A549 (cell line): ENCODE results near the gene TCF3. TPM values are rescaled to one million over a fixed set of nuclear protein-coding genes. Genes with fewer than 3 reads are reported as not detected.

Experiments used
- ATAC-seq, 2 experiments: fragments of 200-7000 bp in 1 of 2; fragments of >200 bp in 1 of 2; cut with Nextera tagmentation in 1 of 2; cut with Tn5 transposase in 1 of 2; 3 replicates each; pipeline versions ENCODE4 v1.8.0 to v1.9.1; 2018 to 2020; ENCODE audit warnings: mild to moderate bottlenecking in 1 of 2, moderate library complexity in 1 of 2
- CTCF ChIA-PET: fragments of 300-600 bp; sonication (Branson Sonifier 250); formaldehyde crosslinking; extraction: SDS; loops from one replicate; lab custom pipeline; 2021; ENCODE audit warnings: antibody characterized with exemption, inconsistent platforms; lab: Yijun Ruan, JAX
- POLR2A ChIA-PET: fragments of 350-600 bp; formaldehyde crosslinking; extraction: SDS; loops from one replicate; lab custom pipeline; 2021; ENCODE audit warnings: antibody characterized with exemption, inconsistent platforms; lab: Yijun Ruan, JAX
- DNase-seq, 2 experiments: peaks; one replicate each; pipeline versions ENCODE4 v3.0.0 to v3.0.0-alpha.2; 2011 to 2016; ENCODE audit warnings: low read depth in 1 of 2, low spot score in 1 of 2
- FAIRE-seq: peaks from 2 replicates; lab custom pipeline; 2011; peaks lifted over from hg19 to GRCh38; lab: Jason Lieb, UNC
- H3K27ac ChIP-seq, 2 experiments: fragments of >200 bp; sonication (Bioruptor Twin); formaldehyde crosslinking; 3 replicates each; pipeline ENCODE4 v1.5.1; 2016 to 2017
- H3K4me1 ChIP-seq: fragments of >200 bp; sonication (Bioruptor Twin); formaldehyde crosslinking; 3 replicates; pipeline ENCODE4 v1.6.1; 2016
- H3K4me2 ChIP-seq: fragments of >200 bp; sonication (Bioruptor Twin); formaldehyde crosslinking; 3 replicates; pipeline ENCODE4 v1.6.1; 2016
- H3K4me3 ChIP-seq: fragments of >200 bp; sonication (Bioruptor Twin); formaldehyde crosslinking; 3 replicates; pipeline ENCODE4 v1.5.1; 2016
- H3K9me3 ChIP-seq: fragments of >200 bp; sonication (Bioruptor Twin); formaldehyde crosslinking; 3 replicates; pipeline ENCODE4 v1.6.1; 2016
- CHD2 ChIP-seq: fragments of 150-350 bp; IDR thresholded peaks from 2 replicates; pipeline ENCODE4 v1.6.1; 2014; ENCODE audit warnings: low read length; ENCODE audit not compliant: partially characterized antibody
- E2F6 ChIP-seq: IDR thresholded peaks from 2 replicates; pipeline ENCODE4 v1.6.1; 2012; ENCODE audit warnings: low read depth, borderline replicate concordance
- EHF ChIP-seq: fragments of 250-450 bp; sonication (Bioruptor Pico); IDR thresholded peaks from 2 replicates; pipeline ENCODE4 v1.5.0; 2020; ENCODE audit warnings: mild to moderate bottlenecking
- EP300 ChIP-seq, 2 experiments: fragments of >200 bp; sonication (Bioruptor Twin); formaldehyde crosslinking; IDR thresholded peaks; 2 replicates in 1 of 2; 3 replicates in 1 of 2; pipeline ENCODE4 v1.6.1; 2016 to 2017
- ESRRA ChIP-seq: fragments of 150-350 bp; IDR thresholded peaks from 2 replicates; pipeline ENCODE4 v1.6.1; 2014; ENCODE audit warnings: mild to moderate bottlenecking, low read length, borderline replicate concordance
- FOSB ChIP-seq: fragments of 250-450 bp; sonication (Bioruptor Pico); IDR thresholded peaks from 2 replicates; pipeline ENCODE4 v1.5.0; 2020; ENCODE audit warnings: mild to moderate bottlenecking, moderate library complexity
- FOSL2 ChIP-seq, 2 experiments: fragments of 450-650 bp in 1 of 2; fragments of >200 bp in 1 of 2; sonication (Bioruptor Twin) in 1 of 2; formaldehyde crosslinking; IDR thresholded peaks; 2 replicates each; pipeline versions ENCODE4 v1.5.0 to v1.6.1; 2016 to 2020; ENCODE audit warnings: mild to moderate bottlenecking in 1 of 2, moderate library complexity in 1 of 2
- FOXS1 ChIP-seq: fragments of 250-450 bp; sonication (Bioruptor Pico); IDR thresholded peaks from 2 replicates; pipeline ENCODE4 v1.5.0; 2020; ENCODE audit warnings: mild to moderate bottlenecking, moderate library complexity
- GATA3 ChIP-seq: IDR thresholded peaks from 2 replicates; pipeline ENCODE4 v1.6.1; 2012; ENCODE audit warnings: borderline replicate concordance
- HDAC2 ChIP-seq: fragments of 200-600 bp; sonication (generic); IDR thresholded peaks from 2 replicates; pipeline ENCODE4 v1.6.1; 2016
- HES2 ChIP-seq: fragments of >200 bp; sonication (Bioruptor Twin); formaldehyde crosslinking; IDR thresholded peaks from 2 replicates; pipeline ENCODE4 v1.6.1; 2016
- HOXB13 ChIP-seq: fragments of 250-450 bp; sonication (Bioruptor Pico); IDR thresholded peaks from 2 replicates; pipeline ENCODE4 v1.5.0; 2020; ENCODE audit warnings: low read depth, mild to moderate bottlenecking, moderate library complexity
- HOXB5 ChIP-seq: fragments of 250-450 bp; sonication (Bioruptor Pico); IDR thresholded peaks from 2 replicates; pipeline ENCODE4 v1.5.0; 2020; ENCODE audit warnings: mild to moderate bottlenecking, moderate library complexity
- JUNB ChIP-seq: fragments of >200 bp; sonication (Bioruptor Twin); formaldehyde crosslinking; IDR thresholded peaks from 2 replicates; pipeline ENCODE4 v1.6.1; 2016
- MAFK ChIP-seq: fragments of 450-650 bp; IDR thresholded peaks from 2 replicates; pipeline ENCODE4 v1.6.1; 2014; ENCODE audit not compliant: partially characterized antibody
- MAX ChIP-seq: IDR thresholded peaks from 2 replicates; pipeline ENCODE4 v1.6.1; 2012
- MYC ChIP-seq: IDR thresholded peaks from 2 replicates; pipeline ENCODE4 v1.6.1; 2012; ENCODE audit warnings: mild to moderate bottlenecking, inconsistent platforms, low read length, improper control_type of control experiment, borderline replicate concordance
- PBX3 ChIP-seq: IDR thresholded peaks from 2 replicates; pipeline ENCODE4 v1.6.1; 2012
- PHF8 ChIP-seq: fragments of 200-600 bp; sonication (generic); IDR thresholded peaks from 2 replicates; pipeline ENCODE4 v1.6.1; 2016; ENCODE audit warnings: low read depth, mild to moderate bottlenecking, antibody characterized with exemption, moderate library complexity, borderline replicate concordance
- POLR2AphosphoS2 ChIP-seq: conservative IDR thresholded peaks from 2 replicates; pipeline ENCODE4 v1.6.1; 2012; ENCODE audit warnings: low read length, improper control_type of control experiment, inconsistent platforms
- RAD21 ChIP-seq, 2 experiments: fragments of >200 bp in 1 of 2; sonication (Bioruptor Twin) in 1 of 2; formaldehyde crosslinking in 1 of 2; IDR thresholded peaks in 1 of 2; conservative IDR thresholded peaks in 1 of 2; 2 replicates in 1 of 2; 3 replicates in 1 of 2; pipeline ENCODE4 v1.6.1; 2012 to 2018; ENCODE audit warnings: inconsistent platforms in 1 of 2
- RARB ChIP-seq: fragments of 250-450 bp; sonication (Bioruptor Pico); IDR thresholded peaks from 2 replicates; pipeline ENCODE4 v1.8.0; 2021; ENCODE audit warnings: mild to moderate bottlenecking, moderate library complexity
- SMC3 ChIP-seq: fragments of >200 bp; sonication (Bioruptor Twin); formaldehyde crosslinking; IDR thresholded peaks from 3 replicates; pipeline ENCODE4 v1.6.1; 2018; ENCODE audit warnings: inconsistent platforms
- TFCP2L1 ChIP-seq: fragments of 250-450 bp; sonication (Bioruptor Pico); IDR thresholded peaks from 2 replicates; pipeline ENCODE4 v1.5.0; 2021; ENCODE audit warnings: mild to moderate bottlenecking
- ZNF302 ChIP-seq: fragments of 250-450 bp; sonication (Bioruptor Pico); IDR thresholded peaks from 2 replicates; pipeline ENCODE4 v1.9.0; 2021; ENCODE audit warnings: inconsistent platforms, mild to moderate bottlenecking, moderate library complexity
- ZSCAN20 ChIP-seq: fragments of 250-450 bp; sonication (Bioruptor Pico); IDR thresholded peaks from 2 replicates; pipeline ENCODE4 v1.8.0; 2022; ENCODE audit warnings: mild to moderate bottlenecking, moderate library complexity
- WGBS: methylation state at CpG from one replicate; pipeline ENCODE4 v1.1.6; 2017; ENCODE audit errors: missing lambda C conversion rate; 5-methylcytosine and 5-hydroxymethylcytosine counted together
- polyA plus RNA-seq, 4 experiments: library from polyadenylated mRNA; depleted of rRNA in 3 of 4; stranded (reverse); fragments of >200 nt; fragmentation: RNase III in 1 of 4; extraction: RNeasy Plus Mini Kit Qiagen cat#74134 plus additional on column Dnase treatment in 1 of 4; gene quantifications; 2 replicates in 3 of 4; 3 replicates in 1 of 4; pipeline ENCODE4 v1.2.3, GENCODE V29; 2011 to 2017

Gene TCF3
- polyA plus RNA-seq, 2 of the 4 experiments (the other 2 are of a cell fraction) = 25.6 to 52.6 TPM

- 92% methylated on average over 3 of the region's 23 CpGs for WGBS
- no peak overlapping the region for H3K4me2 ChIP-seq
- H3K27ac ChIP-seq = no peak overlapping the region
- POLR2A ChIA-PET = no interaction called here
- H3K4me1 ChIP-seq = peaks cover 9% of the 10 kb centered on the region
- CTCF ChIA-PET = interaction anchor here (1.3 to 1.6 kb wide), 3 partner anchors 24 to 204 kb away, joined by 3 to 8 read pairs (median 4); no protein-coding TSS in a partner anchor
- TF ChIP-seq FOSB (CRISPR knock-in tag) = no peak
- no peak for TF ChIP-seq GATA3
- TF ChIP-seq SMC3 = no peak
- TF ChIP-seq FOSL2 (IDR thresholded peaks at IDR 0.05) = no peak
- TF ChIP-seq FOSL2 (CRISPR knock-in tag; IDR thresholded peaks at IDR 0.05) = no peak
- TF ChIP-seq POLR2AphosphoS2 = no peak
- no peak for TF ChIP-seq FOXS1
- TF ChIP-seq CHD2 = no peak
- TF ChIP-seq PBX3 = no peak
- no peak for TF ChIP-seq MAX
- no peak for TF ChIP-seq ZSCAN20 (CRISPR knock-in tag)
- TF ChIP-seq TFCP2L1 (CRISPR knock-in tag) = no peak
- no peak for TF ChIP-seq RARB
- no peak for TF ChIP-seq ZNF302 (CRISPR knock-in tag)
- no peak for TF ChIP-seq PHF8
- ATAC-seq (no peak), DNase-seq (no peak), FAIRE-seq (no peak)
- no peaks in the 10 kb centered on the region for H3K9me3 ChIP-seq
- H3K4me3 ChIP-seq = no peak overlapping the region
Observed at GRCh38 chr19:1648920-1649541, 3.4 kb downstream of the TCF3 start.

- Histone ChIP-seq H3K27ac (no peak overlapping the region), H3K4me2 (no peak overlapping the region), H3K4me3 (no peak overlapping the region), H3K9me3 (no peaks in the 10 kb centered on the region)
- FAIRE-seq (no peak), DNase-seq (no peak), ATAC-seq (no peak)
- ChIA-PET POLR2A (no interaction called here), CTCF (no interaction called here)
- WGBS = 75% methylated on average over 10 of the region's 10 CpGs
- TF ChIP-seq JUNB (no peak), POLR2AphosphoS2 (no peak), HES2 (no peak), FOSL2 (IDR thresholded peaks at IDR 0.05) (no peak), FOSL2 (CRISPR knock-in tag; IDR thresholded peaks at IDR 0.05) (no peak), ESRRA (no peak)
- TF ChIP-seq, all 56 proteins: peak for 0
- peaks cover 9% of the 10 kb centered on the region for H3K4me1 ChIP-seq
Observed at GRCh38 chr19:1648459-1648849, 4.0 kb downstream of the TCF3 start.

- H3K9me3 ChIP-seq = no peaks in the 10 kb centered on the region
- POLR2A ChIA-PET = no interaction called here
- FAIRE-seq (no peak), ATAC-seq (no peak), DNase-seq (no peak)
- WGBS = 92% methylated on average over 22 of the region's 41 CpGs
- peaks cover 9% of the 10 kb centered on the region for H3K4me1 ChIP-seq
- no peak overlapping the region for H3K4me2 ChIP-seq
- H3K27ac ChIP-seq = no peak overlapping the region
- CTCF ChIA-PET = no interaction called here
- TF ChIP-seq EHF (CRISPR knock-in tag) = no peak
- TF ChIP-seq RAD21 (conservative IDR thresholded peaks at IDR 0.05 in 1 of 2, IDR thresholded peaks at IDR 0.05 in 1 of 2) = no peak
- TF ChIP-seq HOXB5 = no peak
- no peak for TF ChIP-seq E2F6
- no peak for TF ChIP-seq EP300 (IDR thresholded peaks at IDR 0.05)
- TF ChIP-seq HDAC2 = no peak
- TF ChIP-seq MAFK = no peak
- TF ChIP-seq HOXB13 (CRISPR knock-in tag) = no peak
- no peak for TF ChIP-seq MYC
- H3K4me3 ChIP-seq = no peak overlapping the region
Observed at GRCh38 chr19:1647501-1648458, 4.6 kb downstream of the TCF3 start.
